GM19452 (cell line): ENCODE data around the gene ERVFRD-1.
"Not testable (repeated sequence)": the region's sequence is repeated elsewhere in the genome, so short reads cannot be mapped to it uniquely, and the experiment has no call there.

ENCODE experiments used
- ATAC-seq: cut with Tn5 transposase; IDR thresholded peaks from one replicate; pipeline ENCODE4 v1.9.1; 2021; ENCODE audit not compliant: unreplicated experiment

The ERVFRD-1 gene

GRCh38 chr6:11129908-11130565, 18.5 kb upstream of the ERVFRD-1 start:
- ATAC-seq = no peak

GRCh38 chr6:11128608-11129007, 17.1 kb upstream of the ERVFRD-1 start:
- ATAC-seq = no peak

- no peak for ATAC-seq
Measured at GRCh38 chr6:11126876-11127275, 15.4 kb upstream of the ERVFRD-1 start.

- ATAC-seq = no peak
Measured at GRCh38 chr6:11123978-11124377, 12.5 kb upstream of the ERVFRD-1 start.

- no peak for ATAC-seq
Measured at GRCh38 chr6:11122380-11122779, 10.9 kb upstream of the ERVFRD-1 start.

GRCh38 chr6:11121851-11122250, 10.3 kb upstream of the ERVFRD-1 start:
- no peak for ATAC-seq

- ATAC-seq = no peak
Measured at GRCh38 chr6:11120271-11121005, 8.9 kb upstream of the ERVFRD-1 start.

GRCh38 chr6:11115808-11116536, 4.4 kb upstream of the ERVFRD-1 start:
- ATAC-seq = not testable (repeated sequence)

GRCh38 chr6:11113038-11113437, 1.5 kb upstream of the ERVFRD-1 start:
- ATAC-seq = no peak

GRCh38 chr6:11111769-11112437, 378 bp upstream of the ERVFRD-1 start:
- no peak for ATAC-seq

GRCh38 chr6:11108726-11109125, 2.8 kb downstream of the ERVFRD-1 start:
- ATAC-seq = no peak

GRCh38 chr6:11103065-11103464, 8.5 kb downstream of the ERVFRD-1 start:
- no peak for ATAC-seq

- ATAC-seq = no peak
Measured at GRCh38 chr6:11101417-11101816, 10.1 kb downstream of the ERVFRD-1 start.

- no peak for ATAC-seq
Measured at GRCh38 chr6:11098004-11098403, 13.5 kb downstream of the ERVFRD-1 start.

- ATAC-seq = no peak
Measured at GRCh38 chr6:11097476-11097875, 14.0 kb downstream of the ERVFRD-1 start.

GRCh38 chr6:11096109-11096508, 15.4 kb downstream of the ERVFRD-1 start:
- ATAC-seq = no peak

GRCh38 chr6:11094941-11095340, 16.6 kb downstream of the ERVFRD-1 start:
- ATAC-seq = no peak

GRCh38 chr6:11094411-11094851, 17.1 kb downstream of the ERVFRD-1 start:
- peak; percentile 36 for ATAC-seq

- ATAC-seq = peak; percentile 88
Measured at GRCh38 chr6:11093626-11094410, 17.7 kb downstream of the ERVFRD-1 start, which contains the start of gene SMIM13. Gene SMIM13 (plus strand): TSS chr6:11093834. CDS start chr6:11094314, 480 bp downstream.

- ATAC-seq = peak; percentile 20
Measured at GRCh38 chr6:11093376-11093625, 18.2 kb downstream of the ERVFRD-1 start.
